Measurements from ENCODE around the gene IFNLR1. TPM values are rescaled to one million over a fixed set of nuclear protein-coding genes. Genes with fewer than 3 reads are reported as not detected.

Gene IFNLR1
- total RNA-seq, 1 donor from 2014 or later, result 11.1 TPM

DNA sequence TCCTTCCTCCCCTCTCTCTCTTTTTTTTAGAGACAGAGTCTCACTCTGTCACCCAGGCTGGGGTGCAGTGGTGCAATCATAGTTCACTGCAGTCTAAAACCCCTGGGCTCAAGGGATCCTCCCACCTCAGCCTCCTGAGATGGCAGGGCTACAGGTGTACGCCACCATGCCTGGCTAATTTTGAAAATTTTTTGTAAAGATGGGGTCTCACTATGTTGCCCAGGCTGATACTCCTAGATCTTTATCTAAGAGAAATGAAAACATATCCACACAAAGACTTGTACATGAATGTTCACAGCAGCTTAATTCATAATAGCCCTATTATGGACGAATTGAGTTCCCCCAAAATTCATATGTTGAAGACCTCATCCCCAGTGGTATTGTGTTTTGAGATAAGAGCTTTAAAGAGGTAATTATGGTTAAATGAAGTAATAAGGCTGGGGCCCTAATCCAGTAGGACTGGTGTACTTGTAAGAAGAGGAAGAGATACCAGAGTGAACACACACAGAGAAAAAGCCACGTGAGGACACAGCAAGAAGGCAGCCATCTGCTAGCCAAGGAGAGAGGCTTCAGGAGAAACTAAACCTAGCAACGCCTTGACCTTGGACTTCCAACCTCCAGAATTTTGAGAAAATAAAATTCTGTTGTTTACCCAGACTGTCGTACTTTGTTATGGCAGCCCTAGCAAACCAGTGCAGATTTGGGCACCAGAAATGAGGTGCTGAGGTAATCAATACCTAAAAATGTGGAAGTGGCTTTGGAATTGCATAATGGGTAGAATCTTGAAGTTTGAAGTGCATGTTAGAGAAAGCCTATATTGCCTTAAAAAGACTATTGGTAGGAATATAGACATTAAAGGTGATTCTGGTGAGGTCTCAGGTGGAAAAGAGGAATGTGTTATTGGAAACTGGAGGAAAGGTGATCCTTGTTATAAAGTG is 13.2 kb downstream of the IFNLR1 start:
- intact Hi-C loops (cut with DNase I), result no loop called here
- TF ChIP-seq, protein P1, sequence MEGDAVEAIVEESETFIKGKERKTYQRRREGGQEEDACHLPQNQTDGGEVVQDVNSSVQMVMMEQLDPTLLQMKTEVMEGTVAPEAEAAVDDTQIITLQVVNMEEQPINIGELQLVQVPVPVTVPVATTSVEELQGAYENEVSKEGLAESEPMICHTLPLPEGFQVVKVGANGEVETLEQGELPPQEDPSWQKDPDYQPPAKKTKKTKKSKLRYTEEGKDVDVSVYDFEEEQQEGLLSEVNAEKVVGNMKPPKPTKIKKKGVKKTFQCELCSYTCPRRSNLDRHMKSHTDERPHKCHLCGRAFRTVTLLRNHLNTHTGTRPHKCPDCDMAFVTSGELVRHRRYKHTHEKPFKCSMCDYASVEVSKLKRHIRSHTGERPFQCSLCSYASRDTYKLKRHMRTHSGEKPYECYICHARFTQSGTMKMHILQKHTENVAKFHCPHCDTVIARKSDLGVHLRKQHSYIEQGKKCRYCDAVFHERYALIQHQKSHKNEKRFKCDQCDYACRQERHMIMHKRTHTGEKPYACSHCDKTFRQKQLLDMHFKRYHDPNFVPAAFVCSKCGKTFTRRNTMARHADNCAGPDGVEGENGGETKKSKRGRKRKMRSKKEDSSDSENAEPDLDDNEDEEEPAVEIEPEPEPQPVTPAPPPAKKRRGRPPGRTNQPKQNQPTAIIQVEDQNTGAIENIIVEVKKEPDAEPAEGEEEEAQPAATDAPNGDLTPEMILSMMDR (IDR thresholded peaks at IDR 0.05), result no peak
- H3K27ac ChIP-seq, result no peak overlapping the region
- H3K27me3 ChIP-seq, result no peaks in the 10 kb centered on the region
- DNase-seq, result no peak
- no peaks in the 10 kb centered on the region for H3K9me3 ChIP-seq
- no peaks in the 10 kb centered on the region for H3K4me1 ChIP-seq
- no peak overlapping the region for H3K4me3 ChIP-seq
- peak; percentile 65 for ATAC-seq
- no peaks in the 10 kb centered on the region for H3K36me3 ChIP-seq

DNA sequence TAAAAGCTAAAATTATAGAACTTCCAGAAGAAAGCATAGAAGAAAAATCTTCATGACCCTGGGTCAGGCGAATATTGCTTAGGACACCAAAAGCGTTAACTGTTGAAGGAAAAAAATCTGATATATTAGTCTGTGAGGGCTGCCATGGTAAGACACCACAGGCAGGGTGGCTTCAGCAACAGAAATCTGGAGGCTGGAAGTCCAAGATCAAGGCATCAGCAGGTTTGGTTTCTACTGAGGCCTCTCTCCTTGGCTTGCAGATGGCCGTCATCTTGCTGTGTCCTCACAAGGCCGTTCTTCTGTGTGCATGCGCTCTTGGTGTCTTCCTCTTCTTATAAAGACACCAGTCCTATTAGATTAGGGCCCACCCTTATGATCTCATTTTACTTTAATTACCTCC is 14.5 kb downstream of the IFNLR1 start:
- Histone ChIP-seq H3K9me3 (no peaks in the 10 kb centered on the region), H3K4me3 (no peak overlapping the region), H3K27me3 (no peaks in the 10 kb centered on the region), H3K36me3 (no peaks in the 10 kb centered on the region), H3K27ac (no peak overlapping the region), H3K4me1 (no peaks in the 10 kb centered on the region)
- ATAC-seq (no peak), DNase-seq (no peak)
- intact Hi-C loops (cut with DNase I), result no loop called here
- TF ChIP-seq, protein P1 (IDR thresholded peaks at IDR 0.05), result no peak

DNA sequence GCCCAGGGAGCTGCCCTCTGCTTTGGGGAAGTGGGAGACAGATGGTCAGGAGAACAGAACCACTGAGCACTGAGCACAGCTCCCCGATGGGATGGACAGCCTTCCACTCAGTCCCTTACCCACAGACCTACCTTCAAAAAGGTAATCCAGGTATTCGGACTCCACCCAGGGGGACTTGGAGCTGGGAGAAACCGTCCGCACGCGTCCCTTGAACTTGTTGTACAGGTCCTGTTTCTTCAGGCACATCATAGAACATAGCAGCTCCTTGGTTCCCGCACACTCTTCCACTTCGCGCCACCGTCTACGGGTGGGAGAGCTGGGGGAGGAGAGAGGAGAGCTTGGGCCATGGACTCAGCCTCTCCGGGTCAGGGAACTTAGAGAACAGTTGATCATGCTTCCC is 17.8 kb downstream of the IFNLR1 start:
- intact Hi-C loops (cut with DNase I), result no loop called here
- Histone ChIP-seq H3K4me1 (no peaks in the 10 kb centered on the region), H3K27ac (no peak overlapping the region), H3K4me3 (no peak overlapping the region), H3K36me3 (no peaks in the 10 kb centered on the region), H3K27me3 (no peaks in the 10 kb centered on the region), H3K9me3 (no peaks in the 10 kb centered on the region)
- TF ChIP-seq, protein P1 (IDR thresholded peaks at IDR 0.05), result no peak
- DNase-seq (no peak), ATAC-seq (no peak)

DNA sequence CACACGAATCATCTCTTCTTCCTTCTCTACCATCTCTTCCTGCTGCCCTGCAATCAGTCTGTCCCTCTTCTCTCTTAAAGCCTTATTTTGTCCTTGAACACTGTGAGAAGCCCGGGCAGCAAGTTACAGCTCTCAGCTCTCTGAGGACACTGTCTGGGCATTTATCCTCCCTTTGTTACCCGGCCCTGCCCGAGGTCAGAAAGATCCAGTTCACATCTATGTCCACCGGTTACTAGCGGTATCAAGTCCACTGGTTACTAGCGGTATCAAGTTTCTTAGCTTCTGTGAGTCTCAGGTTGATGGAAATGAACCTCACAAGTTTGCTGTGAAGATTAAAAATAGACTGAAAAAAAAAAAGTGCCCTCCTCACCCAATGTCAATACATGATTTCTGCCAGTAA is 18.8 kb downstream of the IFNLR1 start:
- Histone ChIP-seq H3K36me3 (no peaks in the 10 kb centered on the region), H3K4me3 (no peak overlapping the region), H3K9me3 (no peaks in the 10 kb centered on the region), H3K4me1 (no peaks in the 10 kb centered on the region), H3K27me3 (no peaks in the 10 kb centered on the region), H3K27ac (no peak overlapping the region)
- TF ChIP-seq, protein P1 (IDR thresholded peaks at IDR 0.05), result no peak
- intact Hi-C loops (cut with DNase I), result no loop called here
- DNase-seq (no peak), ATAC-seq (no peak)

DNA sequence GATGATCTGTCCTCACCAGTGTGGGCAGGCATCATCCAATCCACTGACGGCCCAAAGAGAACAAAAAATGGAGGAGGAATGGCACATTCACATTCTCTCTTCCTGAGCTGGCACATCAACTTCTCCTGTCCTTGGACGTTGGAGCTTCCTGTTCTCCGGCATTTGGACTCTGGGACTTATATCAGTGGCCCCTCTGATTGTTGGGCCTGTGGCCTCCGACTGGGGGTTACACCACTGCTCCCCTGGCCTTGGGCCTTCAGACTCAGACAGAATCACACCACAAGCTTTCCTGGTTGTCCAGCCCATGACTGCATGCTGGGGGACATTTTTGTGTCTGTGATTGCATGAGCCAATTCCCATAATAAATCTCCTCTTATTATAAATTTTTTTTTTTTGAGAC is 20.1 kb downstream of the IFNLR1 start:
- no peaks in the 10 kb centered on the region for H3K4me1 ChIP-seq
- H3K4me3 ChIP-seq, result no peak overlapping the region
- no peak overlapping the region for H3K27ac ChIP-seq
- DNase-seq (no peak), ATAC-seq (no peak)
- no peaks in the 10 kb centered on the region for H3K9me3 ChIP-seq
- no peaks in the 10 kb centered on the region for H3K36me3 ChIP-seq
- intact Hi-C loops (cut with DNase I), result no loop called here
- TF ChIP-seq, protein P1 (IDR thresholded peaks at IDR 0.05), result no peak
- H3K27me3 ChIP-seq, result no peaks in the 10 kb centered on the region
